Caco-2 (cell line): ENCODE data around the gene MAP4K1. TPM values are rescaled to one million over a fixed set of nuclear protein-coding genes. Genes with fewer than 3 reads are reported as not detected.
"Not testable (repeated sequence)": the region's sequence is repeated elsewhere in the genome, so short reads cannot be mapped to it uniquely, and the experiment has no call there.

Experiments
- BruUV-seq: library from RNA; stranded (reverse); fragments of 400-500 nt; replicated peaks from 2 replicates; lab custom pipeline; 2021; lab: Mats Ljungman, UMichigan
- CTCF ChIA-PET: fragments of 300-600 bp; sonication (Branson Sonifier 250); formaldehyde crosslinking; loops from one replicate; lab custom pipeline; 2022; ENCODE audit warnings: antibody characterized with exemption; lab: Charles Lee
- POLR2A ChIA-PET: fragments of 300-600 bp; sonication (Branson Sonifier 250); formaldehyde crosslinking; loops from one replicate; lab custom pipeline; 2022; ENCODE audit warnings: antibody characterized with exemption; lab: Charles Lee
- DNase-seq, 2 experiments: peaks; one replicate each; pipeline versions ENCODE4 v3.0.0 to v3.0.0-alpha.2; 2020 to 2022
- H3K27me3 ChIP-seq: replicated peaks from 2 replicates; pipeline ENCODE4 v1.6.0; 2011; ENCODE audit warnings: low read length; ENCODE audit not compliant: control insufficient read depth, insufficient read depth
- H3K36me3 ChIP-seq: 2 replicates; pipeline ENCODE4 v1.5.1; 2011; ENCODE audit warnings: low read length; ENCODE audit not compliant: control insufficient read depth, insufficient read depth
- H3K4me1 ChIP-seq: fragments of 250-450 bp; sonication (Bioruptor Pico); 2 replicates; pipeline ENCODE4 v1.5.1; 2020; ENCODE audit warnings: mild to moderate bottlenecking
- H3K4me3 ChIP-seq: 2 replicates; pipeline ENCODE4 v1.5.1; 2011; ENCODE audit warnings: low read depth, mild to moderate bottlenecking, control low read depth, low read length
- H3K9me3 ChIP-seq: fragments of 250-450 bp; sonication (Bioruptor Pico); 2 replicates; pipeline ENCODE4 v1.5.1; 2020; ENCODE audit warnings: mild to moderate bottlenecking, moderate library complexity
- H3K27ac Mint-ChIP-seq: one replicate; pipeline ENCODE4 v1.8.0; 2022; ENCODE audit warnings: mixed read lengths; ENCODE audit not compliant: unreplicated experiment
- H3K27me3 Mint-ChIP-seq: one replicate; pipeline ENCODE4 v1.8.0; 2022; ENCODE audit warnings: mixed read lengths; ENCODE audit not compliant: insufficient read depth, unreplicated experiment
- H3K36me3 Mint-ChIP-seq: one replicate; pipeline ENCODE4 v1.8.0; 2022; ENCODE audit warnings: mild to moderate bottlenecking, mixed read lengths; ENCODE audit not compliant: insufficient read depth, unreplicated experiment
- H3K4me1 Mint-ChIP-seq: one replicate; pipeline ENCODE4 v1.8.0; 2022; ENCODE audit warnings: low read depth, mixed read lengths; ENCODE audit not compliant: unreplicated experiment
- H3K4me3 Mint-ChIP-seq: one replicate; pipeline ENCODE4 v1.8.0; 2022; ENCODE audit warnings: mild to moderate bottlenecking, moderate library complexity, mixed read lengths; ENCODE audit not compliant: unreplicated experiment
- H3K9me3 Mint-ChIP-seq: one replicate; pipeline ENCODE4 v1.8.0; 2022; ENCODE audit warnings: mixed read lengths; ENCODE audit not compliant: unreplicated experiment
- intact Hi-C: fragments of 100-400 bp; cut with micrococcal nuclease; formaldehyde crosslinking; loops from one replicate; pipeline ENCODE4 v1.10.0; 2022; ENCODE audit not compliant: unreplicated experiment
- total RNA-seq: library from RNA; stranded (reverse); gene quantifications from 2 replicates; pipeline ENCODE4 v1.2.3, GENCODE V29; 2022
- TF ChIP-seq, protein P1 (sequence below), 2 experiments: fragments of 200-600 bp in 1 of 2; IDR thresholded peaks; 1 replicate in 1 of 2; 2 replicates in 1 of 2; pipeline versions ENCODE4 v1.5.1 to v1.8.0; 2011 to 2022; ENCODE audit warnings: antibody characterized with exemption in 1 of 2, control low read depth in 1 of 2, inconsistent platforms in 1 of 2, low read depth in 1 of 2, low read length in 1 of 2, mild to moderate bottlenecking in 1 of 2, moderate library complexity in 1 of 2; ENCODE audit not compliant: insufficient read depth in 1 of 2, severe bottlenecking in 1 of 2, unreplicated experiment in 1 of 2

The MAP4K1 gene
- total RNA-seq, 1 experiment from 2014 or later: 1.7 TPM

DNA sequence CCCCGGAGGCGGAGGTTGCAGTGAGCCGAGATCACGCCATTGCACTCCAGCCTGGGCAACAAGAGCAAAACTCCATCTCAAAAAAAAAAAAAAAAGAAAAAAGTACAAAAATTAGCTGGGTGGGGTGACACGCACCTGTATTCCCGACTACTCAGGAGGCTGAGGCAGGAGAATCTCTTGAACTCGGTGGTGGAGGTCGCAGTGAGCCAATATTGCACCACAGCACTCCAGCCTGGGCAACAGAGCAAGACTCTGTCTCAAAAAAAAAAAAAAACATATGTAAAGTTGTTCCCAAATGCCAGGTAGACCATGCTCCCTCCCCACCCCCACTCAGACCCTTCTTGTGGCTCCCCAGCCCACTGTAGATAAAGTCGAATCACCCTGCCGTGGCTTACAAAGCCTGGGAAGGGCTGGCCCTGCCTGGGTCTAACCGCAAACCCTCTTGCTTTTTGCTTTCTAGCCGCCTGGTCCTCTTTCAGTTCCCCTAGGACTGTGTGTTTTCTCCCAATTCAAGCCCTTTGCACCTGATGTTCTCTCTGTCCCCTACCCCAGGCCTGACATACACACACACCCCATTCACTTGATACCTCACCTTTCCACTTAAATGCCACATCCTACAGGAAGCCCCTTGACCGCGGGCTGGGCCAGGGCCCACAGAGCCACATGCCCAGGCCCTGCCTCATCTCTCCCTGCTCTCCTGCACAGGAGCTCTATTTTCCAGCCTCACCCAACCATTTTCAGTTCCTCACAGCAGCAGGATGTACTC is 34.4 kb downstream of the MAP4K1 start:
- no peak overlapping the region for H3K4me3 ChIP-seq
- TF ChIP-seq, protein P1, sequence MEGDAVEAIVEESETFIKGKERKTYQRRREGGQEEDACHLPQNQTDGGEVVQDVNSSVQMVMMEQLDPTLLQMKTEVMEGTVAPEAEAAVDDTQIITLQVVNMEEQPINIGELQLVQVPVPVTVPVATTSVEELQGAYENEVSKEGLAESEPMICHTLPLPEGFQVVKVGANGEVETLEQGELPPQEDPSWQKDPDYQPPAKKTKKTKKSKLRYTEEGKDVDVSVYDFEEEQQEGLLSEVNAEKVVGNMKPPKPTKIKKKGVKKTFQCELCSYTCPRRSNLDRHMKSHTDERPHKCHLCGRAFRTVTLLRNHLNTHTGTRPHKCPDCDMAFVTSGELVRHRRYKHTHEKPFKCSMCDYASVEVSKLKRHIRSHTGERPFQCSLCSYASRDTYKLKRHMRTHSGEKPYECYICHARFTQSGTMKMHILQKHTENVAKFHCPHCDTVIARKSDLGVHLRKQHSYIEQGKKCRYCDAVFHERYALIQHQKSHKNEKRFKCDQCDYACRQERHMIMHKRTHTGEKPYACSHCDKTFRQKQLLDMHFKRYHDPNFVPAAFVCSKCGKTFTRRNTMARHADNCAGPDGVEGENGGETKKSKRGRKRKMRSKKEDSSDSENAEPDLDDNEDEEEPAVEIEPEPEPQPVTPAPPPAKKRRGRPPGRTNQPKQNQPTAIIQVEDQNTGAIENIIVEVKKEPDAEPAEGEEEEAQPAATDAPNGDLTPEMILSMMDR (IDR thresholded peaks at IDR 0.05; ENCODE audit: insufficient read depth in 1 of 2, low read depth in 1 of 2, low read length in 1 of 2, severe bottlenecking in 1 of 2, unreplicated experiment in 1 of 2): no peak
- Mint-ChIP-seq H3K4me1 (peaks cover 6% of the 10 kb centered on the region), H3K27ac (no peak overlapping the region), H3K4me3 (no peak overlapping the region), H3K27me3 (no peaks in the 10 kb centered on the region), H3K9me3 (no peaks in the 10 kb centered on the region), H3K36me3 (no peaks in the 10 kb centered on the region)
- intact Hi-C loops: no loop called here
- no TSS peak for BruUV-seq
- H3K36me3 ChIP-seq: no peaks in the 10 kb centered on the region
- no peaks in the 10 kb centered on the region for H3K27me3 ChIP-seq
- H3K9me3 ChIP-seq: no peaks in the 10 kb centered on the region
- ChIA-PET CTCF (interaction anchor here (0.6 kb wide), 1 partner anchor 642 kb away, joined by 3 read pairs; no protein-coding TSS in a partner anchor), POLR2A (no interaction called here)
- no peaks in the 10 kb centered on the region for H3K4me1 ChIP-seq
- DNase-seq: no peak

DNA sequence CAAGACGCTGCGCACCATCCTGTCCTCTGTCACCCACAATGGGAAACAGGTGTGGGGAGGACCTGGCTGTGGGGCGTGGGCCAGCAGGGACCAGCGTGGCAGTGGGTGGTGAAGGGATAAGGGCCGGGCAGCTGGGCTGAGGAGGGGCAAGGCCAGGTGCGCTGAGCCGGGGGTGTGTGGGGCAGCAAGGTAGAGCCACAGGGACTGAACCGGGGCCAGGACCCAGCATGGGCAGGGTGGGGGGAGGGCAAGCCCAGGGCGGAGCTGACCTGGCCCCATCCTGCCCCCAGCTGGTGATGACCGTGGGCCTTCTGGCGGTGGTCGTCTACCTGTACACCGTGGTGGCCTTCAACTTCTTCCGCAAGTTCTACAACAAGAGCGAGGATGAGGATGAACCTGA is 37.7 kb downstream of the MAP4K1 start:
- CTCF ChIA-PET: interaction anchor here (1.1 kb wide), 1 partner anchor 38 kb away, joined by 3 read pairs; the partner anchor contains the start of gene MAP4K1
- no peaks in the 10 kb centered on the region for H3K9me3 Mint-ChIP-seq
- no peaks in the 10 kb centered on the region for H3K9me3 ChIP-seq

DNA sequence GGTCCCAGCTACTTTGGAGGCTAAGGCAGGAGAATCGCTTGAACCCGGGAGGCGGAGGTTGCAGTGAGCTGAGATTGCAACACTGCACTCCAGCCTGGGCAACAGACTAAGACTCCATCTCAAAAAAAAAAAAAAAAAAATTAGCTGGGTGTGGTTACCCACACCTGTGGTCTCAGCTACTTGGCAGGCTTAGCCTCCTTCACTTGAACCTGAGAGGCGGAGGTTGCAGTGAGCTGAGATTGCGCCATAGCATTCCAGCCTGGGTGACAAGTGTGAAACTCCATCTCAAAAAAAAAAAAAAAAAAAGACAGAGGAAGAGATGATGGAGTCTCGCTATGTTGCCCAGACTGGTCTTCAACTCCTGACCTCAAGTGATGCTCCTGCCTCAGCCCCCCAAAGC is 38.4 kb downstream of the MAP4K1 start:
- POLR2A ChIA-PET: interaction anchor here (0.6 to 0.7 kb wide), 2 partner anchors 26 to 37 kb away, joined by 4 to 13 read pairs; no protein-coding TSS in a partner anchor

More for the DNA sequence above, 37.7 kb downstream of the MAP4K1 start:
- no TSS peak for BruUV-seq
- no peaks in the 10 kb centered on the region for H3K4me1 ChIP-seq
- H3K27me3 ChIP-seq: no peaks in the 10 kb centered on the region
- H3K4me1 Mint-ChIP-seq: peaks cover 6% of the 10 kb centered on the region
- H3K27me3 Mint-ChIP-seq: no peaks in the 10 kb centered on the region
- TF ChIP-seq, protein P1 (IDR thresholded peaks at IDR 0.05; ENCODE audit: insufficient read depth in 1 of 2, low read depth in 1 of 2, low read length in 1 of 2, severe bottlenecking in 1 of 2, unreplicated experiment in 1 of 2): no peak
- DNase-seq: no peak
- H3K4me3 ChIP-seq: no peak overlapping the region
- no peaks in the 10 kb centered on the region for H3K36me3 Mint-ChIP-seq
- intact Hi-C loops: no loop called here
- no peaks in the 10 kb centered on the region for H3K36me3 ChIP-seq
- no peak overlapping the region for H3K4me3 Mint-ChIP-seq
- POLR2A ChIA-PET: no interaction called here
- no peak overlapping the region for H3K27ac Mint-ChIP-seq

More for the DNA sequence above, 38.4 kb downstream of the MAP4K1 start:
- intact Hi-C loops, DNase-seq, H3K4me1 Mint-ChIP-seq, H3K4me3 ChIP-seq, CTCF ChIA-PET, H3K9me3 ChIP-seq, H3K27me3 Mint-ChIP-seq, H3K4me3 Mint-ChIP-seq, H3K27me3 ChIP-seq, H3K9me3 Mint-ChIP-seq, BruUV-seq, H3K36me3 ChIP-seq, H3K4me1 ChIP-seq, H3K27ac Mint-ChIP-seq, H3K36me3 Mint-ChIP-seq: not testable (repeated sequence)
